DMS79 (cell line): ENCODE results near the gene KDR.

Experiments
- DNase-seq: peaks from one replicate; lab custom pipeline; 2025; lab: John Stamatoyannopoulos, UW

The KDR gene

DNA sequence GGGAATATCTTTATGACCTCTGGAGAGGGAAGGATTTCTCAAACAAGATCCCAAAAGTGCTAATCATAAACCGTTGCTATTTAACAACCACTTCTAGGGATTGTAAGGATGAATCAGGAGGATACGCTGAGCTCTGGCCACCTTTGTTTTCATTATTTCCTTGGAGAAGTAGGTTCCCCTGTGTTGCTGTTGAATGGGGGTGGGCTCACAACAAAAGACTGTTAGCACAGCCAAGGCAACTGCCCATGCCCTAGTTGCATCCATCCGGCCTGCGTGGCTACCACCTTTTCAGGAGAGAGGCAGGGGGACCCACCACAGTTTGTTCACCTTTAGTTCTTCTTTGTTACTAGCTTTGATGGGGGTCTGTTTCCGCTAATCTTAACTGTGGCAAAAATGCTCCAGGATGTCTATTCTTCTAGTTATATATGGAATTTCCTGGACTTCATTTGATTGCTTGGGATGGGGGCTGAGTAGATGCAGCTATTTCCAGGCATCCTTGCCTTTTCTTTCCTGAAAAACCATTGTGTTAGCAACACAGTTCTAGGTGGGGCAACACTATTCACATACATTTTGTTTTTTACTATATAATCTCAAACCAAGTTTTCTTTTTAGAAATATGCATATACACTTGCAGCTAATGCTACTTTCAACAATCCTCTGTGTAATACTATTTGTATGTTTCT is 95.4 kb downstream of the KDR start:
- DNase-seq: no peak

DNA sequence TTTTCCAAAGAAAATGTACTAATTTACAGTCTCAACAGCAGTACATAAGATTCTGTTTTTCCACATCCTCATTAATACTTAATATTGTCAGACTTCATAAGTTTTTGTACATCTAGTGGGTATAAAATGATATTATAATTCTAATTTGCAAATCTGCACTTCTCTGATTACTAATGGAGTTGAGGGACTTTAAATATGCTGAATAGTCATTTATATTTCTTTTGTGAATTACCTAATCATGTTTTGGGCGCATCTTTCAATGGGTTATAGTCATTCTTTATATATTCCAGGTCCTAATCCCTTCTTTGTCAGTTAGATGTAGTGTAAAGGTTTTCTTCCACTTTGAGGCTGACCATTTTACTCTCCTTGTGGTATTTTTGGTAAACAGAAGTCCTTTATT is 96.1 kb downstream of the KDR start:
- no peak for DNase-seq
